8988T (cell line): ENCODE data around the gene DUOX1.
A peak's percentile ranks its signal among the peaks of the same experiment; 100 is the strongest.
"Not testable (repeated sequence)": the region's sequence is repeated elsewhere in the genome, so short reads cannot be mapped to it uniquely, and the experiment has no call there.

Experiments
- DNase-seq: peaks from one replicate; pipeline ENCODE4 v3.0.0; 2011

The DUOX1 gene

GRCh38 chr15:45121706-45122417 lies 7.9 kb upstream of the DUOX1 start:
- peak; percentile 69 for DNase-seq

GRCh38 chr15:45122719-45123118 lies 7.1 kb upstream of the DUOX1 start:
- no peak for DNase-seq

GRCh38 chr15:45123397-45123796 lies 6.4 kb upstream of the DUOX1 start:
- DNase-seq = no peak

- DNase-seq = no peak
These were observed 3.1 kb upstream of the DUOX1 start for GRCh38 chr15:45126535-45127158.

GRCh38 chr15:45128971-45129639 lies 689 bp upstream of the DUOX1 start:
- DNase-seq = no peak

- no peak for DNase-seq
These were observed 652 bp downstream of the DUOX1 start for GRCh38 chr15:45130291-45131000.

GRCh38 chr15:45131510-45131909 lies 1.7 kb downstream of the DUOX1 start:
- DNase-seq = no peak

- no peak for DNase-seq
These were observed 3.2 kb downstream of the DUOX1 start for GRCh38 chr15:45132844-45133560.

- no peak for DNase-seq
These were observed 3.7 kb downstream of the DUOX1 start for GRCh38 chr15:45133561-45133920.

GRCh38 chr15:45134046-45134445 lies 4.3 kb downstream of the DUOX1 start:
- no peak for DNase-seq

GRCh38 chr15:45134682-45135604 lies 5.1 kb downstream of the DUOX1 start:
- DNase-seq = no peak

- DNase-seq = not testable (repeated sequence)
These were observed 6.0 kb downstream of the DUOX1 start for GRCh38 chr15:45135705-45136377.

- DNase-seq = no peak
These were observed 6.6 kb downstream of the DUOX1 start for GRCh38 chr15:45136378-45136764.

- DNase-seq = no peak
These were observed 7.9 kb downstream of the DUOX1 start for GRCh38 chr15:45137703-45138102.

- no peak for DNase-seq
These were observed 9.3 kb downstream of the DUOX1 start for GRCh38 chr15:45138814-45139765.

- no peak for DNase-seq
These were observed 10.0 kb downstream of the DUOX1 start for GRCh38 chr15:45139770-45140169.

- DNase-seq = no peak
These were observed 10.9 kb downstream of the DUOX1 start for GRCh38 chr15:45140557-45141250.

GRCh38 chr15:45141386-45141785 lies 11.6 kb downstream of the DUOX1 start:
- DNase-seq = no peak

GRCh38 chr15:45143056-45143455 lies 13.3 kb downstream of the DUOX1 start:
- DNase-seq = no peak
